H9 (cell line): ENCODE measurements around the gene NFATC1. TPM values are rescaled to one million over a fixed set of nuclear protein-coding genes. Genes with fewer than 3 reads are reported as not detected.

ENCODE experiments used
- DNase-seq: peaks from one replicate; pipeline ENCODE4 v3.0.0-alpha.2; 2017
- H2AFZ ChIP-seq: one replicate; pipeline ENCODE4 v1.6.1; 2013; ENCODE audit warnings: mild to moderate bottlenecking, low read length, control low read depth, moderate library complexity
- H2AK5ac ChIP-seq: 2 replicates; pipeline ENCODE4 v1.6.1; 2013; ENCODE audit warnings: low read length, control low read depth, mixed read lengths; ENCODE audit not compliant: insufficient read length
- H2BK120ac ChIP-seq: one replicate; pipeline ENCODE4 v1.6.1; 2013; ENCODE audit warnings: low read depth, mild to moderate bottlenecking, low read length, control low read depth, inconsistent platforms; ENCODE audit not compliant: poor library complexity, severe bottlenecking
- H2BK12ac ChIP-seq: 2 replicates; pipeline ENCODE4 v1.6.1; 2013; ENCODE audit warnings: low read length, control low read depth, mixed read lengths, low read depth; ENCODE audit not compliant: insufficient read length
- H2BK15ac ChIP-seq: 2 replicates; pipeline ENCODE4 v1.6.1; 2013; ENCODE audit warnings: low read depth, low read length, control low read depth
- H2BK20ac ChIP-seq: one replicate; pipeline ENCODE4 v1.6.1; 2013; ENCODE audit warnings: low read depth, mild to moderate bottlenecking, low read length, control low read depth, inconsistent platforms; ENCODE audit not compliant: poor library complexity, severe bottlenecking
- H2BK5ac ChIP-seq: 2 replicates; pipeline ENCODE4 v1.6.1; 2013; ENCODE audit warnings: low read length, control low read depth, mixed read lengths; ENCODE audit not compliant: insufficient read length
- H3K14ac ChIP-seq: 2 replicates; pipeline ENCODE4 v1.6.1; 2013; ENCODE audit warnings: low read length, control low read depth; ENCODE audit not compliant: insufficient read depth
- H3K18ac ChIP-seq: 2 replicates; pipeline ENCODE4 v1.6.1; 2013; ENCODE audit warnings: low read depth, mild to moderate bottlenecking, mixed read lengths, low read length, control low read depth; ENCODE audit not compliant: insufficient read length
- H3K23ac ChIP-seq: 2 replicates; pipeline ENCODE4 v1.6.1; 2013; ENCODE audit warnings: low read length, control low read depth, mixed read lengths, low read depth; ENCODE audit not compliant: insufficient read length
- H3K23me2 ChIP-seq: 2 replicates; pipeline ENCODE4 v1.6.1; 2013; ENCODE audit warnings: low read depth, mild to moderate bottlenecking, mixed read lengths, low read length, control low read depth; ENCODE audit not compliant: insufficient read length, poor library complexity, severe bottlenecking
- H3K27ac ChIP-seq: 2 replicates; pipeline ENCODE4 v1.5.1; 2013; ENCODE audit warnings: low read length, control low read depth, mixed read lengths, low read depth; ENCODE audit not compliant: insufficient read length
- H3K27me3 ChIP-seq: 2 replicates; pipeline ENCODE4 v1.6.1; 2013; ENCODE audit warnings: low read length, control low read depth, inconsistent platforms; ENCODE audit not compliant: insufficient read depth
- H3K4ac ChIP-seq: 2 replicates; pipeline ENCODE4 v1.6.1; 2013; ENCODE audit warnings: low read depth, mild to moderate bottlenecking, control low read depth, inconsistent platforms, low read length, moderate library complexity
- H3K4me1 ChIP-seq: 2 replicates; pipeline ENCODE4 v1.6.1; 2013; ENCODE audit warnings: low read length, control low read depth, inconsistent platforms; ENCODE audit not compliant: insufficient read depth
- H3K4me2 ChIP-seq: 2 replicates; pipeline ENCODE4 v1.6.1; 2013; ENCODE audit warnings: low read length, control low read depth, mixed read lengths; ENCODE audit not compliant: insufficient read length, insufficient read depth
- H3K56ac ChIP-seq: 2 replicates; pipeline ENCODE4 v1.6.1; 2013; ENCODE audit warnings: low read depth, mild to moderate bottlenecking, mixed read lengths, low read length, control low read depth; ENCODE audit not compliant: insufficient read length
- H3K79me1 ChIP-seq: 2 replicates; pipeline ENCODE4 v1.6.1; 2013; ENCODE audit warnings: low read depth, mild to moderate bottlenecking, moderate library complexity, low read length, control low read depth, inconsistent platforms; ENCODE audit not compliant: insufficient read depth, poor library complexity, severe bottlenecking
- H3K79me2 ChIP-seq: 2 replicates; pipeline ENCODE4 v1.6.1; 2013; ENCODE audit warnings: low read length, control low read depth, inconsistent platforms; ENCODE audit not compliant: insufficient read depth
- H3K9ac ChIP-seq: 2 replicates; pipeline ENCODE4 v1.6.1; 2013; ENCODE audit warnings: low read length, control low read depth, mixed read lengths; ENCODE audit not compliant: insufficient read length; ENCODE audit errors: extremely low read depth
- H3K9me3 ChIP-seq: one replicate; pipeline ENCODE4 v1.6.1; 2013; ENCODE audit warnings: low read depth, low read length, inconsistent platforms; ENCODE audit not compliant: control insufficient read depth
- H3T11ph ChIP-seq: one replicate; pipeline ENCODE4 v1.6.1; 2013; ENCODE audit warnings: mild to moderate bottlenecking, low read length, control low read depth, inconsistent platforms
- H4K20me1 ChIP-seq: one replicate; pipeline ENCODE4 v1.6.1; 2013; ENCODE audit not compliant: control insufficient read depth, insufficient read length, insufficient read depth
- H4K5ac ChIP-seq: 2 replicates; pipeline ENCODE4 v1.6.1; 2013; ENCODE audit warnings: low read depth, mild to moderate bottlenecking, mixed read lengths, low read length, control low read depth; ENCODE audit not compliant: insufficient read length
- H4K8ac ChIP-seq: replicated peaks from 2 replicates; pipeline ENCODE4 v1.6.1; 2013; ENCODE audit warnings: low read length, control low read depth, mixed read lengths, low read depth; ENCODE audit not compliant: insufficient read length
- H4K91ac ChIP-seq: 2 replicates; pipeline ENCODE4 v1.6.1; 2013; ENCODE audit warnings: low read depth, mild to moderate bottlenecking, moderate library complexity, mixed read lengths, low read length, control low read depth; ENCODE audit not compliant: insufficient read length
- H3K27ac Mint-ChIP-seq, 3 experiments: 2 replicates in 2 of 3; 3 replicates in 1 of 3; pipeline ENCODE4 v1.8.0; 2020 to 2021; ENCODE audit warnings: mixed read lengths in 3 of 3, mild to moderate bottlenecking in 1 of 3, moderate library complexity in 1 of 3
- H3K27me3 Mint-ChIP-seq: 2 replicates; pipeline ENCODE4 v1.8.0; 2021; ENCODE audit warnings: low read depth, mild to moderate bottlenecking, moderate library complexity, mixed read lengths
- H3K36me3 Mint-ChIP-seq, 3 experiments: 2 replicates in 2 of 3; 3 replicates in 1 of 3; pipeline ENCODE4 v1.8.0; 2020 to 2021; ENCODE audit warnings: low read depth in 3 of 3, mixed read lengths in 3 of 3; ENCODE audit not compliant: insufficient read depth in 1 of 3
- H3K4me1 Mint-ChIP-seq, 2 experiments: 2 replicates each; pipeline ENCODE4 v1.8.0; 2020; ENCODE audit warnings: mixed read lengths in 2 of 2
- H3K4me3 Mint-ChIP-seq, 2 experiments: 2 replicates in 1 of 2; 3 replicates in 1 of 2; pipeline ENCODE4 v1.8.0; 2020 to 2021; ENCODE audit warnings: mild to moderate bottlenecking in 2 of 2, mixed read lengths in 2 of 2, moderate library complexity in 1 of 2
- H3K9me3 Mint-ChIP-seq, 2 experiments: 2 replicates in 1 of 2; 3 replicates in 1 of 2; pipeline ENCODE4 v1.8.0; 2020; ENCODE audit warnings: mild to moderate bottlenecking in 2 of 2, mixed read lengths in 2 of 2, moderate library complexity in 1 of 2
- WGBS: extraction: QIAGEN DNeasy Blood & Tissue Kit; methylation state at CpG from one replicate; pipeline ENCODE4 v1.1.7; 2013; ENCODE audit warnings: missing lambda C conversion rate, low lambda C conversion rate, mixed read lengths; ENCODE audit not compliant: insufficient read length; ENCODE audit errors: extremely low coverage; 5-methylcytosine and 5-hydroxymethylcytosine counted together
- total RNA-seq: library from RNA; stranded (reverse); gene quantifications from 2 replicates; pipeline ENCODE4 v1.2.1, GENCODE V29; 2021
- TF ChIP-seq, protein P1 (sequence below): fragments of 200-600 bp; sonication (generic); conservative IDR thresholded peaks from 3 replicates; pipeline ENCODE4 v1.8.0; 2021; ENCODE audit warnings: antibody characterized with exemption, mild to moderate bottlenecking

NFATC1 gene
- total RNA-seq, 1 experiment from 2014 or later = 5.5 TPM

DNA sequence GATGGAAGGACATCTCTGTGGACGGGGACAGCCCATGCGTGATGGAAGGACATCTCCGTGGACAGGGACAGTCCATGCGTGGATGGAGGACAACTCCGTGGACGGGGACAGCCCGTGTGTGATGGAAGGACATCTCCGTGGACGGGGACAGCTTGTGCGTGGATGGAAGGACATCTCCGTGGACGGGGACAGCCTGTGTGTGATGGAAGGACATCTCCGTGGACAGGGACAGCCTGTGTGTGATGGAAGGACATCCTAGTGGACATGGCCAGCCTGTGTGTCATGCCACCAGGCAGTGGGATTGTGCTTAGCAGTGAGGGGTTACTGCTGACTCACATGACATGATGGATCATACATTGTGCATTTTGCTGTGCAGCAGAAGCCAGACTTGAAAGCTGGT is 30.0 kb upstream of the NFATC1 start:
- Histone ChIP-seq H2BK120ac (no peak overlapping the region), H2BK5ac (no peak overlapping the region), H3K4me2 (no peak overlapping the region), H3K79me2 (no peaks in the 10 kb centered on the region), H3K4me1 (no peaks in the 10 kb centered on the region), H3K79me1 (no peaks in the 10 kb centered on the region), H3K56ac (no peak overlapping the region), H3K9me3 (no peaks in the 10 kb centered on the region), H2AK5ac (no peak overlapping the region), H3K27me3 (no peaks in the 10 kb centered on the region), H2AFZ (no peak overlapping the region), H4K20me1 (no peaks in the 10 kb centered on the region), H2BK12ac (no peak overlapping the region), H3K23me2 (no peaks in the 10 kb centered on the region), H3T11ph (no peak overlapping the region), H2BK15ac (no peak overlapping the region), H3K4ac (no peak overlapping the region), H3K27ac (no peak overlapping the region), H3K23ac (no peak overlapping the region), H3K18ac (no peak overlapping the region), H3K14ac (no peak overlapping the region), H3K9ac (no peak overlapping the region), H4K5ac (no peak overlapping the region), H2BK20ac (no peak overlapping the region), H4K8ac (no peak overlapping the region), H4K91ac (no peak overlapping the region)
- Mint-ChIP-seq H3K36me3 (peaks cover 9 to 31% (median 25%) of the 10 kb centered on the region in 3 experiments), H3K9me3 (peaks cover 0 to 3% of the 10 kb centered on the region in 2 experiments; a peak in 2 of 5 replicates), H3K27me3 (no peaks in the 10 kb centered on the region), H3K27ac (no peak overlapping the region), H3K4me1 (peaks cover 0 to 5% of the 10 kb centered on the region in 2 experiments; a peak in 2 of 4 replicates), H3K4me3 (no peak overlapping the region)
- TF ChIP-seq, protein P1, sequence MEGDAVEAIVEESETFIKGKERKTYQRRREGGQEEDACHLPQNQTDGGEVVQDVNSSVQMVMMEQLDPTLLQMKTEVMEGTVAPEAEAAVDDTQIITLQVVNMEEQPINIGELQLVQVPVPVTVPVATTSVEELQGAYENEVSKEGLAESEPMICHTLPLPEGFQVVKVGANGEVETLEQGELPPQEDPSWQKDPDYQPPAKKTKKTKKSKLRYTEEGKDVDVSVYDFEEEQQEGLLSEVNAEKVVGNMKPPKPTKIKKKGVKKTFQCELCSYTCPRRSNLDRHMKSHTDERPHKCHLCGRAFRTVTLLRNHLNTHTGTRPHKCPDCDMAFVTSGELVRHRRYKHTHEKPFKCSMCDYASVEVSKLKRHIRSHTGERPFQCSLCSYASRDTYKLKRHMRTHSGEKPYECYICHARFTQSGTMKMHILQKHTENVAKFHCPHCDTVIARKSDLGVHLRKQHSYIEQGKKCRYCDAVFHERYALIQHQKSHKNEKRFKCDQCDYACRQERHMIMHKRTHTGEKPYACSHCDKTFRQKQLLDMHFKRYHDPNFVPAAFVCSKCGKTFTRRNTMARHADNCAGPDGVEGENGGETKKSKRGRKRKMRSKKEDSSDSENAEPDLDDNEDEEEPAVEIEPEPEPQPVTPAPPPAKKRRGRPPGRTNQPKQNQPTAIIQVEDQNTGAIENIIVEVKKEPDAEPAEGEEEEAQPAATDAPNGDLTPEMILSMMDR = no peak
- WGBS = no CpG with 5 or more reads among the region's 13 CpGs
- no peak for DNase-seq
